LNCaP clone FGC (cell line): Measurements from ENCODE around the gene PCBP3.
A peak's percentile ranks its signal among the peaks of the same experiment; 100 is the strongest.
"Not testable (repeated sequence)": the region's sequence is repeated elsewhere in the genome, so short reads cannot be mapped to it uniquely, and the experiment has no call there.

ENCODE experiments used
- DNase-seq: peaks from one replicate; pipeline ENCODE4 v3.0.0-alpha.2; 2011; ENCODE audit warnings: low read depth
- H3K4me3 ChIP-seq: 2 replicates; pipeline ENCODE4 v1.5.1; 2011; ENCODE audit warnings: mild to moderate bottlenecking, low read depth, low read length, control low read depth
- TF ChIP-seq, protein P1 (sequence below): IDR thresholded peaks from 2 replicates; pipeline ENCODE4 v1.5.1; 2012; ENCODE audit warnings: mild to moderate bottlenecking; ENCODE audit not compliant: control insufficient read depth, insufficient read depth; ENCODE audit errors: extremely low read depth

Gene PCBP3

GRCh38 chr21:45669382-45669781, 25.9 kb downstream of the PCBP3 start:
- no peak for DNase-seq
- TF ChIP-seq, protein P1, sequence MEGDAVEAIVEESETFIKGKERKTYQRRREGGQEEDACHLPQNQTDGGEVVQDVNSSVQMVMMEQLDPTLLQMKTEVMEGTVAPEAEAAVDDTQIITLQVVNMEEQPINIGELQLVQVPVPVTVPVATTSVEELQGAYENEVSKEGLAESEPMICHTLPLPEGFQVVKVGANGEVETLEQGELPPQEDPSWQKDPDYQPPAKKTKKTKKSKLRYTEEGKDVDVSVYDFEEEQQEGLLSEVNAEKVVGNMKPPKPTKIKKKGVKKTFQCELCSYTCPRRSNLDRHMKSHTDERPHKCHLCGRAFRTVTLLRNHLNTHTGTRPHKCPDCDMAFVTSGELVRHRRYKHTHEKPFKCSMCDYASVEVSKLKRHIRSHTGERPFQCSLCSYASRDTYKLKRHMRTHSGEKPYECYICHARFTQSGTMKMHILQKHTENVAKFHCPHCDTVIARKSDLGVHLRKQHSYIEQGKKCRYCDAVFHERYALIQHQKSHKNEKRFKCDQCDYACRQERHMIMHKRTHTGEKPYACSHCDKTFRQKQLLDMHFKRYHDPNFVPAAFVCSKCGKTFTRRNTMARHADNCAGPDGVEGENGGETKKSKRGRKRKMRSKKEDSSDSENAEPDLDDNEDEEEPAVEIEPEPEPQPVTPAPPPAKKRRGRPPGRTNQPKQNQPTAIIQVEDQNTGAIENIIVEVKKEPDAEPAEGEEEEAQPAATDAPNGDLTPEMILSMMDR: no peak
- H3K4me3 ChIP-seq: no peak overlapping the region

DNA sequence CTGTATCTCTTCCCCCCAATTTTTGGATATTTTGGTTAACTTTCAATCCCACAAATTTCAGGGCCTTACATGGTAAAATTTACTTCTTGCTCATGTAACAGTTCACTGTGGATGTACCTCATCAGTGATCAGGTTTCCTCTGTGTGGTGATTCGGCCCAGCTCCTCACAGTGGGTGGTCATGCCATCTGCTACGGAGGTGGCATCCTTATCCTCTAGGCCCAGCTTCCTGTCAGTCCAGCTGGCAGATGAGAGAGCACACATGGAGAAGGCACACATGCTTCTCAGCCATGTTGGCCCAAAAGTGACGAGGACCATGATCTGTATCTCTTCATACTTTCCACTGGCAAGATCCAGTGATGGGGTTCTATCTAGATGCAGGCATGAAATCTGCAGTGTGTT, 27.2 kb downstream of the PCBP3 start:
- DNase-seq: no peak
- TF ChIP-seq, protein P1: no peak

GRCh38 chr21:45678790-45679189, 35.3 kb downstream of the PCBP3 start:
- H3K4me3 ChIP-seq, DNase-seq: not testable (repeated sequence)

More for the DNA sequence above, 27.2 kb downstream of the PCBP3 start:
- no peak overlapping the region for H3K4me3 ChIP-seq

GRCh38 chr21:45680215-45680614, 36.7 kb downstream of the PCBP3 start:
- TF ChIP-seq, protein P1: no peak

GRCh38 chr21:45695086-45695485, 51.6 kb downstream of the PCBP3 start:
- no peak for DNase-seq
- TF ChIP-seq, protein P1: no peak
- no peak overlapping the region for H3K4me3 ChIP-seq

More at GRCh38 chr21:45680215-45680614, 36.7 kb downstream of the PCBP3 start:
- H3K4me3 ChIP-seq: no peak overlapping the region
- DNase-seq: no peak

GRCh38 chr21:45698493-45699184, 55.1 kb downstream of the PCBP3 start:
- TF ChIP-seq, protein P1: no peak
- H3K4me3 ChIP-seq: no peak overlapping the region
- DNase-seq: peak; percentile 46

DNA sequence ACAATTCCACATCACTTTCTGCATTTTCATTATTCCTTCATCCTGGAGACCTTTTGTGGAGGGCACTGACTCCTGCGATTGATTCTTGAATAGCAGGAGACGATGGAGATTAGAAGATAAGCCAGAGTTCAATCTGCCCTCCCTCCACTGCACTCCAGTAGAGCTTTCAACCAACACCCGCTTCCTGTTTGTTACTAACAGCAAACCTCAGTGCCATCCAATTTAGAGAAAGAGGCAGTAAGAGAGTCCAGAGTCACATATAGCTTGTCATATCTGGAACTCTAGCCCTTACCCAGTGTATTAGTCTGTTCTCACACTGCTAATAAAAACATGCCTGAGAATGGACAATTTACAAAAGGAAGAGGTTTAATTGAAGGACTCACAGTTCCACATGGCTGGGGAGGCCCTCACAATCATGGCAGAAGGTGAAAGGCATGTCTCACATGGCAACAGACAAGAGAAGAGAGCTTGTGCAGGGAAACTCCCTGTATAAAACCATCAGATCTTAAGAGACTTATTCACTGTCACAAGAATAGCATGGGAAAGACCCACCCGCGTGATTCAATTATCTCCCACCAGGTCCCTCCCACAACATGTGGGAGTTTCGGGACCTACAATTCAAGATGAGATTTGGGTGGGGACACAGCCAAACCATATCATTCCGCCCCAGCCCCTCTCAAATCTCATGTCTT, 55.9 kb downstream of the PCBP3 start:
- no peak overlapping the region for H3K4me3 ChIP-seq
- DNase-seq: no peak
- TF ChIP-seq, protein P1: no peak
